ENCODE data around the gene KRT77.

DNA sequence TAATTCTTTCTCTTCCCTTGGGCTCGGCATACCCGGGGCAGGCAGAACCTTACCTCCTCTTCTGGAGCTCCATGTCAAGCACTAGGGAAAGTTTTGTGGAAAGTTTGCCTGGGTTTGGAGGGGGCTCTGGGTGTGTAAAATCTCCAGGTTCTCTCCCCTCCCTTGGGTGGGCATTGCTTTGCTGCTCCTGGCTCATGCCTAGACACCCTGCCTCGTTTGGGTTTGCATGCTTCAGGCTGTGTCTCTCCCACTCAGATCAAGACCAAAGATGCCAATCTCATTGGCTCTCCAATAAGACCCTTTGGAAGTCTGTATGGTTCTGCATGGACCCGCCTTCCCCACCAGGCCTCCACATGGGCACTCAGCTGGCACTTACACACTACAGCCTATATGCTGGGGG, 45.1 kb downstream of the KRT77 start:
- TF ChIP-seq EP300 (IDR thresholded peaks at IDR 0.05; ENCODE audit: low read depth) (no peak), POLR2AphosphoS5 (IDR thresholded peaks at IDR 0.05) (no peak), POLR2A (IDR thresholded peaks at IDR 0.05) (no peak)

Data from transverse colon (tissue), 3 donors.